Neural cell (in vitro differentiated cells): ENCODE measurements around the gene CHST2. TPM values are rescaled to one million over a fixed set of nuclear protein-coding genes. Genes with fewer than 3 reads are reported as not detected.

Source experiments
- H2AFZ ChIP-seq: fragments of 200-600, 300-800 bp; sonication (generic), shearing (Covaris generic); 2 replicates; pipeline ENCODE4 v1.6.0; 2014; ENCODE audit warnings: low read depth, mild to moderate bottlenecking, antibody characterized with exemption, low read length, moderate library complexity
- H3F3A ChIP-seq: fragments of 200-600 bp; shearing (Covaris generic); 2 replicates; pipeline ENCODE4 v1.6.1; 2016; ENCODE audit warnings: mild to moderate bottlenecking, moderate library complexity, mixed read lengths, antibody characterized with exemption, low read length; ENCODE audit not compliant: insufficient read depth, poor library complexity, severe bottlenecking
- H3K27ac ChIP-seq: fragments of 200-600, 300-800 bp; sonication (generic), shearing (Covaris generic); 2 replicates; pipeline ENCODE4 v1.5.1; 2014; ENCODE audit warnings: mild to moderate bottlenecking, low read length, moderate library complexity
- H3K27me3 ChIP-seq: fragments of 300-800, 200-600 bp; sonication (generic), shearing (Covaris generic); 2 replicates; pipeline ENCODE4 v1.6.0; 2014; ENCODE audit warnings: mild to moderate bottlenecking, low read depth, low read length, moderate library complexity; ENCODE audit not compliant: insufficient read depth
- H3K36me3 ChIP-seq: fragments of 300-800, 200-600 bp; sonication (generic), shearing (Covaris generic); 2 replicates; pipeline ENCODE4 v1.5.1; 2014; ENCODE audit warnings: mild to moderate bottlenecking, antibody characterized with exemption, low read length, moderate library complexity; ENCODE audit not compliant: insufficient read depth
- H3K4me2 ChIP-seq: fragments of 300-800, 200-600 bp; sonication (generic), shearing (Covaris generic); 2 replicates; pipeline ENCODE4 v1.6.0; 2014; ENCODE audit warnings: mild to moderate bottlenecking, low read length
- H3K4me3 ChIP-seq: fragments of 300-800, 200-600 bp; sonication (generic), shearing (Covaris generic); 2 replicates; pipeline ENCODE4 v1.5.1; 2014; ENCODE audit warnings: mild to moderate bottlenecking, low read length, moderate library complexity
- H3K79me2 ChIP-seq: fragments of 200-600 bp; shearing (Covaris generic); replicated peaks from 2 replicates; pipeline ENCODE4 v1.6.0; 2014; ENCODE audit warnings: mild to moderate bottlenecking, low read length, moderate library complexity; ENCODE audit not compliant: insufficient read depth
- H3K9ac ChIP-seq: fragments of 300-800, 200-600 bp; sonication (generic), shearing (Covaris generic); 2 replicates; pipeline ENCODE4 v1.6.1; 2016; ENCODE audit warnings: mild to moderate bottlenecking, low read length, mixed read lengths
- H3K9me2 ChIP-seq: fragments of 200-600 bp; shearing (Covaris generic); 2 replicates; pipeline ENCODE4 v1.6.1; 2016; ENCODE audit warnings: mild to moderate bottlenecking, low read length, mixed read lengths; ENCODE audit not compliant: insufficient read depth
- H3K9me3 ChIP-seq: fragments of 200-600, 300-800 bp; sonication (generic), shearing (Covaris generic); 2 replicates; pipeline ENCODE4 v1.6.1; 2016; ENCODE audit warnings: mild to moderate bottlenecking, mixed run types, low read length, moderate library complexity, mixed read lengths
- H4K20me1 ChIP-seq: fragments of 200-600 bp; shearing (Covaris generic); 2 replicates; pipeline ENCODE4 v1.6.1; 2016; ENCODE audit warnings: mild to moderate bottlenecking, mixed run types; ENCODE audit not compliant: insufficient read depth
- EP300 ChIP-seq: fragments of 450-650 bp; conservative IDR thresholded peaks from 2 replicates; pipeline ENCODE4 v1.6.1; 2014; ENCODE audit warnings: antibody characterized with exemption, mild to moderate bottlenecking, moderate library complexity; ENCODE audit not compliant: poor library complexity, severe bottlenecking
- EZH2 ChIP-seq: fragments of 200-600, 300-800 bp; shearing (Covaris generic), sonication (generic); IDR thresholded peaks from 2 replicates; pipeline ENCODE4 v1.6.1; 2014; ENCODE audit warnings: antibody characterized with exemption, low read length, borderline replicate concordance, mild to moderate bottlenecking; ENCODE audit not compliant: insufficient read depth, poor library complexity, severe bottlenecking
- MXI1 ChIP-seq: fragments of 450-650 bp; conservative IDR thresholded peaks from 2 replicates; pipeline ENCODE4 v1.6.1; 2014; ENCODE audit warnings: antibody characterized with exemption, mild to moderate bottlenecking; ENCODE audit not compliant: poor library complexity, severe bottlenecking
- POLR2AphosphoS5 ChIP-seq: IDR thresholded peaks from 2 replicates; pipeline ENCODE4 v1.6.1; 2012
- RAD21 ChIP-seq: fragments of 450-650 bp; conservative IDR thresholded peaks from 2 replicates; pipeline ENCODE4 v1.6.1; 2014; ENCODE audit warnings: antibody characterized with exemption, mild to moderate bottlenecking, moderate library complexity
- SMC3 ChIP-seq: fragments of 450-650 bp; conservative IDR thresholded peaks from 2 replicates; pipeline ENCODE4 v1.6.1; 2014; ENCODE audit warnings: antibody characterized with exemption, mild to moderate bottlenecking, moderate library complexity; ENCODE audit not compliant: poor library complexity
- TAF1 ChIP-seq: IDR thresholded peaks from 2 replicates; pipeline ENCODE4 v1.6.1; 2012; ENCODE audit warnings: low read depth
- polyA plus RNA-seq: library from polyadenylated mRNA; depleted of rRNA; stranded (reverse); fragments of >200 nt; gene quantifications from 2 replicates; pipeline ENCODE4 v1.2.3, GENCODE V29; 2014
- TF ChIP-seq, protein P1 (sequence below): fragments of 450-650 bp; IDR thresholded peaks from 2 replicates; pipeline ENCODE4 v1.5.1; 2014; ENCODE audit warnings: antibody characterized with exemption, mild to moderate bottlenecking, moderate library complexity; ENCODE audit not compliant: poor library complexity, severe bottlenecking
- TF ChIP-seq, protein P2 (sequence below): IDR thresholded peaks from 2 replicates; pipeline ENCODE4 v1.6.1; 2012; ENCODE audit warnings: borderline replicate concordance

CHST2 gene
- polyA plus RNA-seq, 1 donor from 2014 or later = 5.0 TPM

DNA sequence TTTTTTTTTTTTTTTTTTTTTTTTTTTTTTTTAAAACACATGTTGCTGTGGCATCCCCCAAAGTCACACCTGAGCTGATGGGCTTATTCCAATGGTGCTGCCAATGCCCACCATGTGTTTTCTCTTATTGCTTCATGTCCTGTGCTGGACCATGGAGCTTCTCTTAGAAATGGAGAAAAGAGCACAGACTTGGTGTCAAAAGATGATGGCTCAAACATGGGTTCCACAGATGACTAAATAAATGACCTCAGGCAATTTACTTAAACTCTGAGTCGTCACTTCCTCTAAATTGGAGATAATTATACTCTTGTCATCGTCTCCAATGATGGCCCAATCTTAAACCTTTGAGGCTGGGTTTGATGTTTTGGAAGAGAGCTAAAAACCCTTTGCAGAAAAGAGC is 28.1 kb downstream of the CHST2 start:
- Histone ChIP-seq H3K9me2 (no peaks in the 10 kb centered on the region), H3K4me3 (no peak overlapping the region), H4K20me1 (no peaks in the 10 kb centered on the region), H3K9me3 (no peaks in the 10 kb centered on the region), H3K9ac (no peak overlapping the region), H3K79me2 (no peaks in the 10 kb centered on the region), H3K27me3 (no peaks in the 10 kb centered on the region), H3K4me2 (no peak overlapping the region), H3K27ac (no peak overlapping the region), H3F3A (no peaks in the 10 kb centered on the region), H3K36me3 (no peaks in the 10 kb centered on the region), H2AFZ (no peak overlapping the region)
- no peak for TF ChIP-seq TAF1
- TF ChIP-seq, protein P1, sequence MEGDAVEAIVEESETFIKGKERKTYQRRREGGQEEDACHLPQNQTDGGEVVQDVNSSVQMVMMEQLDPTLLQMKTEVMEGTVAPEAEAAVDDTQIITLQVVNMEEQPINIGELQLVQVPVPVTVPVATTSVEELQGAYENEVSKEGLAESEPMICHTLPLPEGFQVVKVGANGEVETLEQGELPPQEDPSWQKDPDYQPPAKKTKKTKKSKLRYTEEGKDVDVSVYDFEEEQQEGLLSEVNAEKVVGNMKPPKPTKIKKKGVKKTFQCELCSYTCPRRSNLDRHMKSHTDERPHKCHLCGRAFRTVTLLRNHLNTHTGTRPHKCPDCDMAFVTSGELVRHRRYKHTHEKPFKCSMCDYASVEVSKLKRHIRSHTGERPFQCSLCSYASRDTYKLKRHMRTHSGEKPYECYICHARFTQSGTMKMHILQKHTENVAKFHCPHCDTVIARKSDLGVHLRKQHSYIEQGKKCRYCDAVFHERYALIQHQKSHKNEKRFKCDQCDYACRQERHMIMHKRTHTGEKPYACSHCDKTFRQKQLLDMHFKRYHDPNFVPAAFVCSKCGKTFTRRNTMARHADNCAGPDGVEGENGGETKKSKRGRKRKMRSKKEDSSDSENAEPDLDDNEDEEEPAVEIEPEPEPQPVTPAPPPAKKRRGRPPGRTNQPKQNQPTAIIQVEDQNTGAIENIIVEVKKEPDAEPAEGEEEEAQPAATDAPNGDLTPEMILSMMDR = no peak
- no peak for TF ChIP-seq SMC3
- no peak for TF ChIP-seq MXI1
- no peak for TF ChIP-seq POLR2AphosphoS5
- no peak for TF ChIP-seq RAD21
- no peak for TF ChIP-seq EZH2
- TF ChIP-seq, protein P2, sequence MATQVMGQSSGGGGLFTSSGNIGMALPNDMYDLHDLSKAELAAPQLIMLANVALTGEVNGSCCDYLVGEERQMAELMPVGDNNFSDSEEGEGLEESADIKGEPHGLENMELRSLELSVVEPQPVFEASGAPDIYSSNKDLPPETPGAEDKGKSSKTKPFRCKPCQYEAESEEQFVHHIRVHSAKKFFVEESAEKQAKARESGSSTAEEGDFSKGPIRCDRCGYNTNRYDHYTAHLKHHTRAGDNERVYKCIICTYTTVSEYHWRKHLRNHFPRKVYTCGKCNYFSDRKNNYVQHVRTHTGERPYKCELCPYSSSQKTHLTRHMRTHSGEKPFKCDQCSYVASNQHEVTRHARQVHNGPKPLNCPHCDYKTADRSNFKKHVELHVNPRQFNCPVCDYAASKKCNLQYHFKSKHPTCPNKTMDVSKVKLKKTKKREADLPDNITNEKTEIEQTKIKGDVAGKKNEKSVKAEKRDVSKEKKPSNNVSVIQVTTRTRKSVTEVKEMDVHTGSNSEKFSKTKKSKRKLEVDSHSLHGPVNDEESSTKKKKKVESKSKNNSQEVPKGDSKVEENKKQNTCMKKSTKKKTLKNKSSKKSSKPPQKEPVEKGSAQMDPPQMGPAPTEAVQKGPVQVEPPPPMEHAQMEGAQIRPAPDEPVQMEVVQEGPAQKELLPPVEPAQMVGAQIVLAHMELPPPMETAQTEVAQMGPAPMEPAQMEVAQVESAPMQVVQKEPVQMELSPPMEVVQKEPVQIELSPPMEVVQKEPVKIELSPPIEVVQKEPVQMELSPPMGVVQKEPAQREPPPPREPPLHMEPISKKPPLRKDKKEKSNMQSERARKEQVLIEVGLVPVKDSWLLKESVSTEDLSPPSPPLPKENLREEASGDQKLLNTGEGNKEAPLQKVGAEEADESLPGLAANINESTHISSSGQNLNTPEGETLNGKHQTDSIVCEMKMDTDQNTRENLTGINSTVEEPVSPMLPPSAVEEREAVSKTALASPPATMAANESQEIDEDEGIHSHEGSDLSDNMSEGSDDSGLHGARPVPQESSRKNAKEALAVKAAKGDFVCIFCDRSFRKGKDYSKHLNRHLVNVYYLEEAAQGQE = no peak
- TF ChIP-seq EP300 = no peak

- H3K9me2 ChIP-seq = no peaks in the 10 kb centered on the region
- TF ChIP-seq EZH2 = no peak
- no peak for TF ChIP-seq EP300
- TF ChIP-seq POLR2AphosphoS5 = no peak
- TF ChIP-seq MXI1 = no peak
- TF ChIP-seq TAF1 = no peak
- TF ChIP-seq, protein P2 = no peak
- TF ChIP-seq, protein P1 = no peak
- TF ChIP-seq SMC3 = no peak
- no peak for TF ChIP-seq RAD21
- no peak overlapping the region for H3K27ac ChIP-seq
- no peaks in the 10 kb centered on the region for H3K27me3 ChIP-seq
- no peak overlapping the region for H2AFZ ChIP-seq
- H3K9ac ChIP-seq = no peak overlapping the region
- H4K20me1 ChIP-seq = no peaks in the 10 kb centered on the region
- no peaks in the 10 kb centered on the region for H3F3A ChIP-seq
- no peaks in the 10 kb centered on the region for H3K9me3 ChIP-seq
- H3K36me3 ChIP-seq = no peaks in the 10 kb centered on the region
- H3K4me3 ChIP-seq = no peak overlapping the region
- H3K4me2 ChIP-seq = no peak overlapping the region
- H3K79me2 ChIP-seq = no peaks in the 10 kb centered on the region
Observed at GRCh38 chr3:143150071-143150470, 30.5 kb downstream of the CHST2 start.
